Measurements from ENCODE around the gene SPTA1. TPM values are rescaled to one million over a fixed set of nuclear protein-coding genes. Genes with fewer than 3 reads are reported as not detected.
"Not testable (repeated sequence)": the region's sequence is repeated elsewhere in the genome, so short reads cannot be mapped to it uniquely, and the experiment has no call there.

Gene SPTA1
- total and polyA plus RNA-seq, 2 donors, result 0.06 to 3.9 TPM

DNA sequence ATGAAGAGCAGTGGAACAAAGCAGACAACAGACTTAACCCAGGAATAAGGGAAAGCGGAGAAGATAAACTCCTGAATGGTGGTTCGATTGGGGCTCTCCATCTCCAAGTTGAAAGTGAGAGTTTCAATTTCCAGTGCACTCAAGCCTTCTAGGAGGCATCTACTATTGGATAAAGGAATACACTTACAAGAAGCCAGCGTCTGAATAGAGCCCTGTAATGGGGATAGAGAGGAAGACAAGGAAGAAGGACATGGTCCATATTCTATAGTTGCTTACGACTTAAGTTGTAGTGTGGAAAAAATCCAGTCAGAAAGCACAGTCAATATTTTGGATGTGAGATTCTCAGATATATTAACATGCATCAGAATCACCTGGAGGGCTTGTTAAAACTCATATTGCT lies 14.0 kb upstream of the SPTA1 start, which contains the start of gene OR6K2:
Gene OR6K2 (minus strand): TSS at position 101 of the 400 bp plus-strand sequence. CDS start 0 bp downstream, at position 101.
- no peaks in the 10 kb centered on the region for H3K4me1 ChIP-seq (ENCODE audit: insufficient read depth)
- H3K27ac ChIP-seq (ENCODE audit: low read depth), result no peak within 1 kb of the TSS
- WGBS, result 86% methylated on average over 4 of the region's 4 CpGs
- H3K36me3 ChIP-seq (ENCODE audit: insufficient read depth), result no peaks in the 10 kb centered on the region
- no peak for DNase-seq (ENCODE audit: extremely low spot score)
- no peak within 1 kb of the TSS for H3K4me3 ChIP-seq (ENCODE audit: low read depth, low read length)

DNA sequence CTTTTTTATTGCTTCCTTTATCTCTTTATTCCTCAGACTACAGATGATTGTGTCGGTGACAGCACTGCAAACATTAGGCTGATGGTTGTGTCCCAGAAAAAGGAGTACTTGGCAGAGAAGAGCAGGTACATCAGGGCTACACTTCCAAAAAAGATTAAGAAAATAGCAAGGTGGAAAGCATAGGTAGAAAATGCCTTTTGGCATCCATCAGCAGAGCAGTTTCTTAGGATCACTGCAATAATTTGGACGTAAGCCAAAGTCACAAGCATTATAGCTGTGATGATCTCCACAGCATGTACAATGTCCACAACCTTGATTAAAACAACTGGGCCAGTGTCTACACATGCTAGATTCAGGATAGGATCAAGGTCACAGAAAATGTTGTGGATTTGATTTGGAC lies 8.1 kb upstream of the SPTA1 start:
- no peak overlapping the region for H3K27ac ChIP-seq (ENCODE audit: low read depth)
- DNase-seq (ENCODE audit: extremely low spot score), result no peak
- no peak overlapping the region for H3K4me3 ChIP-seq (ENCODE audit: low read depth, low read length)
- WGBS, result 80% methylated on average over 2 of the region's 2 CpGs
- no peaks in the 10 kb centered on the region for H3K4me1 ChIP-seq (ENCODE audit: insufficient read depth)
- no peaks in the 10 kb centered on the region for H3K36me3 ChIP-seq (ENCODE audit: insufficient read depth)

DNA sequence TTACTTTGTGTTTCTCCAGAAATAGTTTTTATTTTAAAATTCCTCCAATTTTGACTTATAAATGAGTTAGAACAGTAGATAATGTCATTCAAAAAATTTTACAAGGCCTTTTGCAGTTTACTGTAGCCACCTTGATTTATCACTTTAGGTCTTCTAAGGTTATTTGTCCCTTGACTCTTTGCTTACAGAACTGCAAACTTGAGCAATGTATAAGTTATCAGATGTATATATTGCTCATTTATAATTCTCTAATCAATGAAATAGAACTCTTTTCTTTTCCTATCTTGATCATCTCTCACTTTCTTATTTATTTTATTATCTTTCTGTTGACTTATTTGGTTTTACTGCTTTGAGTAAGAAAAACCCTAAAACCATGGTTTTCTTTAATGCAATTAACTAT lies 5.8 kb upstream of the SPTA1 start:
- H3K36me3 ChIP-seq (ENCODE audit: insufficient read depth), result no peaks in the 10 kb centered on the region
- no peaks in the 10 kb centered on the region for H3K4me1 ChIP-seq (ENCODE audit: insufficient read depth)
- no peak overlapping the region for H3K4me3 ChIP-seq (ENCODE audit: low read depth, low read length)
- H3K27ac ChIP-seq (ENCODE audit: low read depth), result no peak overlapping the region
- DNase-seq (ENCODE audit: extremely low spot score), result no peak

DNA sequence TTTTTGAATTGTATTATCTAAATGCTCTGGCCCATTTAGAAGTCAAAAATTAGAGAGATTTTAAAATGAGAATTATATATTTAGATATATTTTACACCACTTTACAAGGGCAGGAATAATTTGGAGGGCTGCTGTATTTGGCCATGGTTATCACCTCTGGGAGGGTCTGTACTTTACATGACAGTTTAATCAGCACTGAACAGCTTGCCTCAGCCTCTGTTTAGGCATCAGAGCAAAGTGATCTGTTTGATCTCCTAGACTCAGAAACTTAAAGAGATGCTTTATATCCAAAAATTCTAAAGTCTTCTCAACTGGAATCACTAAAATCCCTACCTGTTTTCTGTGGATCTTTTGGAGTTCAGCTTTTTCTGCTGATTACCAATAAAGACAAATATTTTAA lies 5.4 kb upstream of the SPTA1 start:
- DNase-seq (ENCODE audit: extremely low spot score), result no peak
- Histone ChIP-seq H3K27ac (ENCODE audit: low read depth) (no peak overlapping the region), H3K4me1 (ENCODE audit: insufficient read depth) (no peaks in the 10 kb centered on the region), H3K4me3 (ENCODE audit: low read depth, low read length) (no peak overlapping the region), H3K36me3 (ENCODE audit: insufficient read depth) (no peaks in the 10 kb centered on the region)

DNA sequence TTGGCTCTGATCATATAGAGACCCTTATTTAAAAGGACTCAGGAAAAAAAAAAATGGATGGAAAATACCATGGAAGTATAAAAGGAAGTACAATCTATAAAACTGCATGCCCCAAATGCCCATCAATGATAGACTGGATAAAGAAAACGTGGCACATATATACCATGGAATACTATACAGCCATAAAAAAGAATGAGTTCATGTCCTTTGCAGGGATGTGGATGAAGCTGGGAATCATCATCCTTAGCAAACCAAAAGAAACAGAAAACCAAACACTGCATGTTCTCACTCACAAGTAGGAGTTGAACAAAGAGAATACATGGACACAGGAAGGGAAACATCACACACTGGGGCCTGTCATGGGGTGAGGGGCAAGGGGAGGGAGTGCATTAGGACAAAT lies 4.6 kb upstream of the SPTA1 start:
- not testable (repeated sequence) for H3K4me3 ChIP-seq (ENCODE audit: low read depth, low read length); DNase-seq (ENCODE audit: extremely low spot score); H3K36me3 ChIP-seq (ENCODE audit: insufficient read depth); H3K27ac ChIP-seq (ENCODE audit: low read depth); H3K4me1 ChIP-seq (ENCODE audit: insufficient read depth)
- 54% methylated on average over 1 of the region's 1 CpG for WGBS

DNA sequence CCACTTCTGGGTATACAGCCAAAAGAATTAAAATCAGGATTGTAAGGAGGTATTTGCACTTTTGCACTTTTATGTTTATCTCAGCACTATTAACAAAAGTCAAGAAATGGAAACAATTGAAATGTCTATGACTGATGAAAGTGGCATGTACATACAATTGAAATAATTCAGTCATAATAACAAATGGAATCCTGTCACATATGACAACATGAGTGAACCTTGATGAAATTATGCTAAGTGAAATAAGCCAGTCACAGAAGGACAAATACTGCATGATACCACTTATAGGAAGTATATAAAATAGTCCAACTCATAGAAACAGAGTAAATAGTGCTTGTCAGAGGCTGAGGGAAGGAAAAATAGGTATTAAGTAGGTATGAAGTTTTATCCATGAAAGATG lies 3.4 kb upstream of the SPTA1 start:
- Histone ChIP-seq H3K4me3 (ENCODE audit: low read depth, low read length) (no peak overlapping the region), H3K27ac (ENCODE audit: low read depth) (no peak overlapping the region), H3K36me3 (ENCODE audit: insufficient read depth) (no peaks in the 10 kb centered on the region), H3K4me1 (ENCODE audit: insufficient read depth) (no peaks in the 10 kb centered on the region)
- no peak for DNase-seq (ENCODE audit: extremely low spot score)

DNA sequence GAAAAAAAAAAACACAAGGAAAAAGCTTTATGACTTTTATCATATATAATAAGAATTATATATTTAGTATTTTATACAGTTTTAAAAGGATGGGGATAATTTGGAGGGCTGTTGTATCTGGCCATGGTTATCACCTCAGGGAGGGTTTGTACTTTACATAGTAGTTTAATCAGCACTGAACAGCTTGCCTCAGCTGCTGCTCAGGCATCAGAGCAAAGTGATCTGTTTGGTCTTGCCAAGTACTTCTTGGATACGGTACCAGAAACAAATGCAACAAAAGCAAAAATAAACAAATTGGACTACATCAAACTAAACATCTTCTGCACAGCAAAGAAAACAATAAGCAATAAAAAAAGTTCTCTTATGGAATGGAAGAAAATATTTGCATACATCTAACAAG lies 2.6 kb upstream of the SPTA1 start:
- H3K36me3 ChIP-seq (ENCODE audit: insufficient read depth), result no peaks in the 10 kb centered on the region
- no peak overlapping the region for H3K4me3 ChIP-seq (ENCODE audit: low read depth, low read length)
- WGBS, result 43% methylated on average over 1 of the region's 1 CpG
- no peak for DNase-seq (ENCODE audit: extremely low spot score)
- H3K4me1 ChIP-seq (ENCODE audit: insufficient read depth), result no peaks in the 10 kb centered on the region
- no peak overlapping the region for H3K27ac ChIP-seq (ENCODE audit: low read depth)

DNA sequence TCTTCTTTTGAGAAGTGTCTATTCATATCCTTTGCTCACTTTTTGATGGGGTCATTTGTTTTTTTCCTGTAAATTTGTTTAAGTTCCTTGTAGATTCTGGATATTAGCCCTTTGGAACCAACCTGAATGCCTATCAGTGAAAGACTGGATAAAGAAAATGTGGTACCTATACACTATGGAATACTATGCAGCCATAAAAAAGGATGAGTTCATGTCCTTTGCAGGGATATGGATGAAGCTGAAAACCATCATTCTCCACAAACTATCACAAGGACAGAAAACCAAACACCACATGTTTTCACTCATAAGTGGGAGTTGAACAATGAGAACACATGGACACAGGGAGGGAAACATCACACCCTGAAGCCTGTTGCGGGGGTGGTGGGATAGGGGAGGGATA lies 1.8 kb upstream of the SPTA1 start:
- H3K27ac ChIP-seq (ENCODE audit: low read depth); H3K4me3 ChIP-seq (ENCODE audit: low read depth, low read length); H3K36me3 ChIP-seq (ENCODE audit: insufficient read depth); DNase-seq (ENCODE audit: extremely low spot score); H3K4me1 ChIP-seq (ENCODE audit: insufficient read depth): not testable (repeated sequence)
- 90% methylated on average over 1 of the region's 1 CpG for WGBS

DNA sequence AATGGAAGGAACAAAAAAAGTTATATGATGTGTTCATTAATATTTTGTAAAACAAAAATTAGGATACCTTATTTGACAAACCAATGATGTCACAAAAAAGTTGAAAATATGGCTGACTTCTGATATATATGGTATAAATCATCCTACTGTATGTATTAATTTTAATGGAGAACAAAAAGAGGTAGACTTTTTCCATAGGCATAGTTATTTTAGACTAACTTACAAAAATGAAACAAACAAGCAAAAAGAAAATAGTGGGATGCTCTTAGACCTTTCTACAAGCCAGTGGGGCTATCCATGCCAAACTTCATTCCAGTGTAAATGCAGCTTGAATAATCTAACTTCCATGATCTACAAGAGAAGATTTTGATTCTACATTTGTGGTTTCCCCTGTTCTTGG lies 522 bp upstream of the SPTA1 start:
- Histone ChIP-seq H3K4me3 (ENCODE audit: low read depth, low read length) (no peak overlapping the region), H3K27ac (ENCODE audit: low read depth) (no peak overlapping the region), H3K4me1 (ENCODE audit: insufficient read depth) (no peaks in the 10 kb centered on the region), H3K36me3 (ENCODE audit: insufficient read depth) (no peaks in the 10 kb centered on the region)
- no peak for DNase-seq (ENCODE audit: extremely low spot score)

DNA sequence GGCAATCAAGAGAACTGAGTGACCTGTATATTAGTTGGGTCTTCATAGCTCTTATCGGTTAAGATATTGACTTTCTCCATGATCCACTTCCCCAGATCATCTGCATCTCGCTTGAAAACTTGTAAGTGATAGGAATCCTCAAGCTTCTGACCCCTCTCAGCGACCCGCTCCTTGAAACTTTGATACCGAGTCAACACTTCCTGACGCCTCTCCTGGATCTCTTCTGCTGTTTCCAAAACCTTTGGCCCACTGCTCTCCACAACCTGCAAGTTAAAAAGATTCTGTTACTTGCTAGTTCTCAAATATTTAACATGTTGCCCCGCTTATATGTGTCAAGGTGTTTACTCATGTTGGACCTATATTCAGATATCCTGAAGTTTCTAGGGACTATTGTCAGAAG lies 1.4 kb downstream of the SPTA1 start:
- DNase-seq (ENCODE audit: extremely low spot score), result no peak
- no peaks in the 10 kb centered on the region for H3K36me3 ChIP-seq (ENCODE audit: insufficient read depth)
- WGBS, result 73% methylated on average over 7 of the region's 7 CpGs

DNA sequence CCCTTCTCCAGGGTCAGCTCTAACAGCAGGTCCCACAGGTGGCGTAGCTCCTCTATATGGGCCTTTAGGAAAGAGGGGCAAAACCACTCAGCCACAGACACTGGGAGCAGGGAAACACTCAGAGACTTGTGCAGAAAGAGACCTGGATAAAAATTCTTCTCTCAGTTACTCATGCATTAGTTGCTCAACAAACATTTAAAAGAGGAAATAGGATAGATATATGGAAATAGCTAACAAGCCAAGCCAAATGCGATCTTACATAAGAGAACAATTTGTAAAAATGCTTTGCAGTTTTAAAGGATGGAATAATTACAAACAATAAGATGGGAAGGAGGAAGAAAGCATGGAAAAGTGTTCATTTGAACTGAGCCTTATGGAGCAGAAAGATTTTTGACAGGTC lies 4.9 kb downstream of the SPTA1 start:
- WGBS, result 92% methylated on average over 2 of the region's 2 CpGs
- Histone ChIP-seq H3K27ac (ENCODE audit: low read depth) (no peak overlapping the region), H3K36me3 (ENCODE audit: insufficient read depth) (no peaks in the 10 kb centered on the region), H3K4me3 (ENCODE audit: low read depth, low read length) (no peak overlapping the region), H3K4me1 (ENCODE audit: insufficient read depth) (no peaks in the 10 kb centered on the region)
- no peak for DNase-seq (ENCODE audit: extremely low spot score)

More for the DNA sequence above, 1.4 kb downstream of the SPTA1 start:
- H3K4me1 ChIP-seq (ENCODE audit: insufficient read depth), result no peaks in the 10 kb centered on the region
- H3K27ac ChIP-seq (ENCODE audit: low read depth), result no peak overlapping the region
- H3K4me3 ChIP-seq (ENCODE audit: low read depth, low read length), result no peak overlapping the region

DNA sequence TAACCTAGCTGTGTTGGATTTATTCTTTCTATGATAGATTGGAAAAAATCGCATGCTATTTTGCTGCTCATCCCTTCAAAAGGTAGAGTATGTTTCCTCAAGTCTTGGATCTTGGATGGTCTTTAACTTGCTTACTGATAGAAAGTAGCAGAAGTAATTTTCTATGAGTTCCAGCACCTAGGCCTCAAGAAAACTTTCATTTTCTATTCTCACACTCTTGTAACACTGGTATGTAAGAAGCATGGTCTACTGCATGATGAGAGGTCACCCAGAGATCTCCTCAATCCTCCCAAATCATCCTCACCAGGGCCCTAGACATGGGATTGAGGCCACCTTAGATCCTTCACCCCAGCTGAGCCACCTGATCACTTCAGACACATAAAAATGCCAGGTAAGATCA lies 7.2 kb downstream of the SPTA1 start:
- Histone ChIP-seq H3K4me3 (ENCODE audit: low read depth, low read length) (no peak overlapping the region), H3K4me1 (ENCODE audit: insufficient read depth) (no peaks in the 10 kb centered on the region), H3K27ac (ENCODE audit: low read depth) (no peak overlapping the region), H3K36me3 (ENCODE audit: insufficient read depth) (no peaks in the 10 kb centered on the region)
- 90% methylated on average over 1 of the region's 1 CpG for WGBS
- DNase-seq (ENCODE audit: extremely low spot score), result no peak

DNA sequence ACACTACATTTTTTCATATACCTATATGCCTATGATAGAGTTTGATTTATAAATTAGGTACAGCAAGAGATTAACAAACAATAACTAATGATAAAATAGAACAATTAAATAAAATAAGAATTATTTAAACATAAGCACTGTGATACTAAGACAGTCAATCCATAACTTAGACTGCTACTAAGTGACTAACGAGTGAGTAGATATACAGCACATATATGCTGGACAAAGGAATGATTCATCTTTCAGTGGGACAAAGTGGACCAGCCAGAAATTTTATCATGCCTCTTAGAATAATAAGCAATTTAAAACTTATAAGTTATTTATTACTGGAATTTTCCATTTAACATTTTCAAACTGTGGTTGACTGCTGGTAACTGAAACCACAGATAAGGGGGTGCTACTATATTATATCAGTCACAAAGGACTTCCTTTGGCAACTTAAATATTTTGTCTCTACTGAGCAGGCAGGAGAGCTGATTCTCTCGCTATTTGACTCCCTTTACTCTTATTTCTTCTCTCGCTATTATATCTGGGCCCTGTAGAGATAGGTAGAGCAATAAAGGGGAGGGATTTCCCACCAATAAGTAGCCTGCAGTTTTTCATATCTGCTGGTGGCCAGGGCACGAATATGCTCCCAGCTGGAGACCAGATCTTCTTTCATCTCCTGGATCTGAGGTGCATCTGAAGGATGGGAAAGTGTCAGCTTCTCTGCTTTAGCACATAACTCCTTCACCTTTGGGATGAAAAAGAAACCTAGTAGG lies 10.8 kb downstream of the SPTA1 start:
- Histone ChIP-seq H3K4me1 (ENCODE audit: insufficient read depth) (no peaks in the 10 kb centered on the region), H3K27ac (ENCODE audit: low read depth) (no peak overlapping the region), H3K36me3 (ENCODE audit: insufficient read depth) (no peaks in the 10 kb centered on the region), H3K4me3 (ENCODE audit: low read depth, low read length) (no peak overlapping the region)
- 72% methylated on average over 4 of the region's 4 CpGs for WGBS
- DNase-seq (ENCODE audit: extremely low spot score), result no peak

DNA sequence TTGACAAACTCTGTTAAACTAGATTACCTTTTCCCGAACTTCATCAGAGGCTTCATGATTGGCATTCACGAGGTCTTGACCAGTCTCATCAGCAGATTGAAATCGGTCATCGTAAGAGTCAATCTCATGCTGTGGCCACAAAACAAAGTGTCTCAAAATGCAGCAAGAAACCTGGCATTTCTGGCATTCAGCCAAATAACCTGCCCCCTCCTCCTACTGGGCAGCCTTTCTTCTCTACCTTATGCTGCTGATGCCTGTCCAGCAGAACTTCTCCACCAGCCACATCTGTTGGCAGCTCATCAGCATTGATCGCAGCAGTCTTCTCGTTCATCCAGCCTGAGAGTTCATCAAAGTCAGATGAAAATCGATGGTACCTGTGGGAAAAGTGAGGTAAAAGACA lies 12.2 kb downstream of the SPTA1 start:
- Histone ChIP-seq H3K4me1 (ENCODE audit: insufficient read depth) (no peaks in the 10 kb centered on the region), H3K4me3 (ENCODE audit: low read depth, low read length) (no peak overlapping the region), H3K36me3 (ENCODE audit: insufficient read depth) (no peaks in the 10 kb centered on the region), H3K27ac (ENCODE audit: low read depth) (no peak overlapping the region)
- 90% methylated on average over 7 of the region's 7 CpGs for WGBS
- DNase-seq (ENCODE audit: extremely low spot score), result no peak

DNA sequence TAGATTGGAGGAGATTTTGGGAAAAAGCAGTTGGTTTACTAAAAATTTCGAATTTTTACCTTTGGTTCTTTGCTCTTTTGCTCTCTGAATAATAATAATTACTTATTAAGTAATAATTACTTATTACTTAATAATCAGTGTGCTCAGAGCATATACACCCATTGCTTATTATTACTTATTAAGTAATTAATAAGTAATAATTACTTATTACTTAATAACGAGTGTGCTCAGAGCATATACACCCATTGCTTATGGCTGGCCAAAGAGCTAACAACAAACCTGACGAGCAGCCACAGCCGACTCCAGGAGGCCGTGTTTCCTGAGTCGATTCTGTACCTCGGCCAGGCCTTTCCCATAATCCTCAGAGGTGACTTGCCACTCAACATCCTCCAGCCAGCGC lies 20.5 kb downstream of the SPTA1 start:
- Histone ChIP-seq H3K4me1 (ENCODE audit: insufficient read depth) (no peaks in the 10 kb centered on the region), H3K36me3 (ENCODE audit: insufficient read depth) (no peaks in the 10 kb centered on the region), H3K27ac (ENCODE audit: low read depth) (no peak overlapping the region), H3K4me3 (ENCODE audit: low read depth, low read length) (no peak overlapping the region)
- DNase-seq (ENCODE audit: extremely low spot score), result no peak
- WGBS, result 72% methylated on average over 8 of the region's 8 CpGs

Measured in urinary bladder (tissue), 4 donors.